PC-3 (cell line): ENCODE results near the gene ABCC2. TPM values are rescaled to one million over a fixed set of nuclear protein-coding genes. Genes with fewer than 3 reads are reported as not detected.

ENCODE experiments used
- ATAC-seq: fragments of 200-7000 bp; cut with Tn5 transposase; 2 replicates; pipeline ENCODE4 v1.9.1; 2020; ENCODE audit warnings: mild to moderate bottlenecking, moderate library complexity
- BruUV-seq: library from RNA; stranded (reverse); fragments of 400-500 nt; replicated peaks from 2 replicates; lab custom pipeline; 2021; lab: Mats Ljungman, UMichigan
- CTCF ChIA-PET: fragments of 300-600 bp; sonication (Branson Sonifier 250); formaldehyde crosslinking; loops from one replicate; lab custom pipeline; 2022; ENCODE audit warnings: antibody characterized with exemption; lab: Charles Lee
- POLR2A ChIA-PET: fragments of 300-600 bp; sonication (Branson Sonifier 250); formaldehyde crosslinking; loops from one replicate; lab custom pipeline; 2022; ENCODE audit warnings: antibody characterized with exemption; ENCODE audit not compliant: unreplicated experiment; lab: Charles Lee
- DNase-seq: peaks from one replicate; pipeline ENCODE4 v3.0.0-alpha.2; 2015
- H2AFZ ChIP-seq: fragments of 300-600 bp; sonication (generic); 2 replicates; pipeline ENCODE4 v1.6.0; 2016; ENCODE audit warnings: antibody characterized with exemption, low read length
- H3F3A ChIP-seq: fragments of 300-600 bp; sonication (generic); one replicate; pipeline ENCODE4 v1.6.0; 2017; ENCODE audit warnings: antibody characterized with exemption, low read length, control low read depth, mild to moderate bottlenecking; ENCODE audit not compliant: unreplicated experiment
- H3K27ac ChIP-seq: fragments of 300-600 bp; sonication (generic); 2 replicates; pipeline ENCODE4 v1.5.1; 2016; ENCODE audit warnings: mild to moderate bottlenecking, low read length
- H3K27me3 ChIP-seq: fragments of 300-600 bp; sonication (generic); 2 replicates; pipeline ENCODE4 v1.6.1; 2016; ENCODE audit warnings: low read length, mixed read lengths
- H3K36me3 ChIP-seq: fragments of 300-600 bp; sonication (generic); 2 replicates; pipeline ENCODE4 v1.6.1; 2016; ENCODE audit warnings: low read depth, mixed run types, low read length, mixed read lengths
- H3K4me1 ChIP-seq: fragments of 300-600 bp; sonication (generic); 2 replicates; pipeline ENCODE4 v1.5.1; 2016; ENCODE audit warnings: low read length; ENCODE audit not compliant: insufficient read depth
- H3K4me2 ChIP-seq: fragments of 300-600 bp; sonication (generic); 2 replicates; pipeline ENCODE4 v1.6.0; 2016; ENCODE audit warnings: low read length
- H3K4me3 ChIP-seq: fragments of 300-600 bp; sonication (generic); 2 replicates; pipeline ENCODE4 v1.5.1; 2016; ENCODE audit warnings: mild to moderate bottlenecking, low read length, mixed read lengths
- H3K79me2 ChIP-seq: fragments of 300-600 bp; sonication (generic); 2 replicates; pipeline ENCODE4 v1.6.1; 2017; ENCODE audit warnings: low read length, mixed read lengths
- H3K9ac ChIP-seq: fragments of 300-600 bp; sonication (generic); 2 replicates; pipeline ENCODE4 v1.6.0; 2016; ENCODE audit warnings: mild to moderate bottlenecking, low read length
- H3K9me2 ChIP-seq: fragments of 300-600 bp; sonication (generic); replicated peaks from 2 replicates; pipeline ENCODE4 v1.6.1; 2016; ENCODE audit warnings: mixed run types, low read length, mixed read lengths
- H3K9me3 ChIP-seq: fragments of 300-600 bp; sonication (generic); 2 replicates; pipeline ENCODE4 v1.6.1; 2016; ENCODE audit warnings: low read length, mixed read lengths
- H4K20me1 ChIP-seq: fragments of 300-600 bp; sonication (generic); 2 replicates; pipeline ENCODE4 v1.6.1; 2016; ENCODE audit warnings: low read length, mixed read lengths
- CTCF ChIP-seq: fragments of 300-600 bp; sonication (generic); conservative IDR thresholded peaks from 2 replicates; pipeline ENCODE4 v1.5.1; 2017; ENCODE audit warnings: antibody characterized with exemption, low read depth, mild to moderate bottlenecking, low read length
- EZH2 ChIP-seq: fragments of 300-600 bp; sonication (generic); IDR thresholded peaks from one replicate; pipeline ENCODE4 v1.6.1; 2017; ENCODE audit warnings: antibody characterized with exemption, mild to moderate bottlenecking, low read length; ENCODE audit not compliant: unreplicated experiment
- EZH2phosphoT487 ChIP-seq: fragments of 300-600 bp; sonication (generic); IDR thresholded peaks from 2 replicates; pipeline ENCODE4 v1.6.1; 2018; ENCODE audit warnings: mild to moderate bottlenecking, antibody characterized with exemption, low read length, borderline replicate concordance
- intact Hi-C: fragments of 100-400 bp; cut with micrococcal nuclease; formaldehyde crosslinking; loops from 2 replicates; pipeline ENCODE4 v1.9.0; 2023
- total RNA-seq: library from RNA; depleted of rRNA; stranded (reverse); fragments of >200 nt; gene quantifications from 2 replicates; pipeline ENCODE4 v1.2.3, GENCODE V29; 2014

ABCC2 gene
- total RNA-seq, 1 experiment from 2014 or later = 2.4 TPM

- H3K9ac ChIP-seq = no peak overlapping the region
- no peak for DNase-seq
- H3K9me3 ChIP-seq = no peaks in the 10 kb centered on the region
- no peak overlapping the region for H3K27ac ChIP-seq
- no peak for ATAC-seq
- H3K4me3 ChIP-seq = no peak overlapping the region
- no peaks in the 10 kb centered on the region for H3K9me2 ChIP-seq
- TF ChIP-seq CTCF (no peak), EZH2 (no peak), EZH2phosphoT487 (no peak)
- H2AFZ ChIP-seq = no peak overlapping the region
- intact Hi-C loops = no loop called here
- no peaks in the 10 kb centered on the region for H3K79me2 ChIP-seq
- H3K27me3 ChIP-seq = no peaks in the 10 kb centered on the region
- no peaks in the 10 kb centered on the region for H3K36me3 ChIP-seq
- H3F3A ChIP-seq = no peaks in the 10 kb centered on the region
- no peaks in the 10 kb centered on the region for H4K20me1 ChIP-seq
- ChIA-PET CTCF (no interaction called here), POLR2A (no interaction called here)
- no peaks in the 10 kb centered on the region for H3K4me1 ChIP-seq
- no peak overlapping the region for H3K4me2 ChIP-seq
- BruUV-seq = no TSS peak
These were observed 9.4 kb downstream of the ABCC2 start for GRCh38 chr10:99791831-99792230.

GRCh38 chr10:99793819-99794218, 11.4 kb downstream of the ABCC2 start:
- Histone ChIP-seq H3K79me2 (no peaks in the 10 kb centered on the region), H3K27ac (no peak overlapping the region), H3K27me3 (no peaks in the 10 kb centered on the region), H3F3A (no peaks in the 10 kb centered on the region), H3K9me3 (no peaks in the 10 kb centered on the region), H3K9ac (no peak overlapping the region), H2AFZ (no peak overlapping the region), H3K4me2 (no peak overlapping the region), H3K4me3 (no peak overlapping the region), H3K36me3 (no peaks in the 10 kb centered on the region), H4K20me1 (no peaks in the 10 kb centered on the region), H3K9me2 (no peaks in the 10 kb centered on the region), H3K4me1 (no peaks in the 10 kb centered on the region)
- ATAC-seq = no peak
- ChIA-PET CTCF (no interaction called here), POLR2A (no interaction called here)
- intact Hi-C loops = no loop called here
- no TSS peak for BruUV-seq
- no peak for DNase-seq
- TF ChIP-seq EZH2phosphoT487 (no peak), EZH2 (no peak), CTCF (no peak)

GRCh38 chr10:99796928-99797327, 14.5 kb downstream of the ABCC2 start:
- H3K9me3 ChIP-seq = no peaks in the 10 kb centered on the region
- ChIA-PET CTCF (no interaction called here), POLR2A (no interaction called here)
- H3F3A ChIP-seq = no peaks in the 10 kb centered on the region
- H3K36me3 ChIP-seq = no peaks in the 10 kb centered on the region
- TF ChIP-seq EZH2 = no peak
- H3K27ac ChIP-seq = no peak overlapping the region
- no peak overlapping the region for H3K4me3 ChIP-seq
- ATAC-seq = no peak
- BruUV-seq = no TSS peak
- no peaks in the 10 kb centered on the region for H3K27me3 ChIP-seq
- H3K9ac ChIP-seq = no peak overlapping the region
- intact Hi-C loops = no loop called here
- no peaks in the 10 kb centered on the region for H4K20me1 ChIP-seq
- H3K4me1 ChIP-seq = no peaks in the 10 kb centered on the region
- no peaks in the 10 kb centered on the region for H3K9me2 ChIP-seq
- no peaks in the 10 kb centered on the region for H3K79me2 ChIP-seq
- no peak overlapping the region for H3K4me2 ChIP-seq
- H2AFZ ChIP-seq = no peak overlapping the region
- no peak for DNase-seq
